ENCODE measurements around the gene PREX1.

DNA sequence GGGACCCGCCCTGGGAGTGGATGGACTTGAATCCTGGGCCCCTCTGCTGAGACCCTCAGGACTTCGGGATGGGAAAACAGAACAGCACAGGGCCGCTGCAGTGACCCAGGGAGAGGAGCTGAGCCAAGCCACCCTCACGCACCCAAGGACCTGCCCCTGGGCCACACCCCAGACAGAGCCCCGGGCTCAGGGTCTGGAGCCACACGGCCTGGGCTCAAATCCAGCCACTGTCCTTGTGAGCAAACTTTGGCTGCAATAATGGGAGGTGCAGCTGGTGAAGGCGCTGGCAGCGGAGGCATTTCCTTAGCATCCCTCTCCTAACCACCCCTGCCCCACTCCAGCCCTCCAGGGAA is 207.7 kb downstream of the PREX1 start:
- TF ChIP-seq, protein P1, sequence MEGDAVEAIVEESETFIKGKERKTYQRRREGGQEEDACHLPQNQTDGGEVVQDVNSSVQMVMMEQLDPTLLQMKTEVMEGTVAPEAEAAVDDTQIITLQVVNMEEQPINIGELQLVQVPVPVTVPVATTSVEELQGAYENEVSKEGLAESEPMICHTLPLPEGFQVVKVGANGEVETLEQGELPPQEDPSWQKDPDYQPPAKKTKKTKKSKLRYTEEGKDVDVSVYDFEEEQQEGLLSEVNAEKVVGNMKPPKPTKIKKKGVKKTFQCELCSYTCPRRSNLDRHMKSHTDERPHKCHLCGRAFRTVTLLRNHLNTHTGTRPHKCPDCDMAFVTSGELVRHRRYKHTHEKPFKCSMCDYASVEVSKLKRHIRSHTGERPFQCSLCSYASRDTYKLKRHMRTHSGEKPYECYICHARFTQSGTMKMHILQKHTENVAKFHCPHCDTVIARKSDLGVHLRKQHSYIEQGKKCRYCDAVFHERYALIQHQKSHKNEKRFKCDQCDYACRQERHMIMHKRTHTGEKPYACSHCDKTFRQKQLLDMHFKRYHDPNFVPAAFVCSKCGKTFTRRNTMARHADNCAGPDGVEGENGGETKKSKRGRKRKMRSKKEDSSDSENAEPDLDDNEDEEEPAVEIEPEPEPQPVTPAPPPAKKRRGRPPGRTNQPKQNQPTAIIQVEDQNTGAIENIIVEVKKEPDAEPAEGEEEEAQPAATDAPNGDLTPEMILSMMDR (IDR thresholded peaks at IDR 0.05; ENCODE audit: insufficient read depth, low read length) = no peak
- TF ChIP-seq GABPA (IDR thresholded peaks at IDR 0.05; ENCODE audit: low read depth) = no peak

Data from HL-60 (cell line).